T-helper 22 cell (primary cell): ENCODE measurements around the gene AMBP.

ENCODE experiments used
- DNase-seq: peaks from one replicate; pipeline ENCODE4 v3.0.0-alpha.2; 2020; ENCODE audit warnings: low read depth

AMBP gene

DNA sequence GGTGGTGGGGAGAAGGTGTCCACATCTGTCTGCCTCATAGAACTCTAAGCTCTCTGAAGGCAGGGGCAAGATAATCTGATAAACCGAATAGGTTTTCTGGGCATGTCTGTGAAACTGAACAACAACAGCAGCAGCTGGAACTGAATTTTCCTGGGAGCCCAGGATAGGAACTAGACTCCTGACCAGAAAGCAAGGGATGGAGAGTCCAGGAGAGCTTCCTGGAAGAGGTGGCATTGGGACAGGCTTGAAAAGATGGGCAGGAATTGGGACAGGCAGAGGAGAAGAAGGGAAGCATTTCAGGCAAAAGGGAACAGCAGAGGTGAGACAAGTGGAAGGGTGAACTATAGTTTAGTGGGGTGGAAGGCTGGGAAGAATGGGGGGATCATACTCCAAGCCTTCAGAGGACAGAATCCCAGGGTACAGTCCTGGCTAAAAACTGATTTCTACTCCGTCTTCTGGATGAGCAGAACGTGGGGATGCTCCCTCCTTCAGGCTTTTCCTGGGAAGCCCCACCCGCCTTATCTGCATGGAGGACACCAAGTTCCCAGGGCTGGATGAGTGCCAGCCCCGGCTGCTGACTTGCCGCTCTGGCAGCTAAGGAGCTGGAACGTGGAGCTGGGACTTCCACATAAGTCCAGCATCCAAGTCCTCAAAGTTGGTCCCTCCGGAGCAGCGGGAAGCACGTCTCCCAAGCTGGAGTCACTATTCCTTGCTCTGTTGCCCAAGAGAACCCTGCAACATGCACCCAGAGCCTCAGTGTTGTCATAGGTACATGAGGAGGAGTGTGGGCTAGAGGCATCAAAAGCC lies 34.9 kb upstream of the AMBP start:
- no peak for DNase-seq

DNA sequence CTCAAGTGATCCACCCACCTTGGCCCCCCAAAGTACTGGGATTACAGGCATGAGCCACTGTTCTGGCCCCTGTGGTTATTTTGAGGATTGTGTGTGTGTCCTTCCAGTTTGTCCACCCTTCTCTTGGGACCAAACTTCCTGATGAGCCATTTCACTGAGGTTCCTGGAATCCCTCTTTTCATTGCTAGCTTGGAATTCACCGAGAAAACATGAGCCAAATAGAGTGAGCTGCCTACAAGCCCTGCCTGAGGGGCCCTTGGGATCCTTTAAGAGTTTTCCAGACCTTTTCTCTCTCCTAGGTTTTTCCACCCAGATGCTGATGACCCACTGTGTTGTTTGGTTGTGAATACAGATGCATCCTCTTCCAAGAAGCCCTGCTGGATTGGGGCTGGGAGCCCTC lies 34.2 kb upstream of the AMBP start:
- DNase-seq: no peak

DNA sequence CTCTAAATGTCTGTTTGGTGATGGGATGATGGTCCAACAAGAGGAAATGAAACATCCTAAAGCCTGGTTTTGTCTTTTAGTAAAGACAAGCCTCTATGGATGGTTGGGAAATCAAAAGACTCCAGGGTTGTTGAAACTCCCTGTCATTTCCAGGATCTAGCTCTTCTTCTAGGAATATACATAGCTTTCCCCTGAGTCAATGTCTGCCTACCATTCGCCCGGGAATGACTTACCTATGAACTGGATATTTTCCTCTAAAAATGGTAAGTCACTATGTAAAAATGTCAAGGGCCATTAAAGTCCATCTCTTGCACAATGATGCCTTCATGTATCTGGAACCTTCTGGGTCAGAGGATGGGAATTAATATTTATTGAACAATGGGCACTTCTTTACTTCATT lies 32.1 kb upstream of the AMBP start:
- no peak for DNase-seq

DNA sequence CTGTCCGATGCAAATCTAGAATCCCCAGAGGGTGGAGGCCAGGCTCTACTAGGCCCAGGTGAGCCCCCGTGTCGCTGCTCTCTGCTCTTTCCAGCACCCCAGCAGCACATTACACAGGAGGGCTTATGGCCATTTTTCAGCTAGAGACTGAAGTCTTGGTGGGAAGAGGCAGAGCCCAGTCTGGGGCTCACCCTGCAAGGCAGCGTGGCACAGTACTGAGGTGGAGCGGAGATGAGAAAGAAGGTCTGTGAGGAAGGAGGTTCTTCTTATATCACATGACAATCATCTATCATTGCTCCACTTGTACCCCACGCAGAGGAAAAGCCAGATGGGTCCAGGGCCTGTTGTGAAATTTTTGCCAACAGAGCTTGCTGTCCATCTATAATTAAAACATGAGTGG lies 31.0 kb upstream of the AMBP start:
- DNase-seq: no peak

DNA sequence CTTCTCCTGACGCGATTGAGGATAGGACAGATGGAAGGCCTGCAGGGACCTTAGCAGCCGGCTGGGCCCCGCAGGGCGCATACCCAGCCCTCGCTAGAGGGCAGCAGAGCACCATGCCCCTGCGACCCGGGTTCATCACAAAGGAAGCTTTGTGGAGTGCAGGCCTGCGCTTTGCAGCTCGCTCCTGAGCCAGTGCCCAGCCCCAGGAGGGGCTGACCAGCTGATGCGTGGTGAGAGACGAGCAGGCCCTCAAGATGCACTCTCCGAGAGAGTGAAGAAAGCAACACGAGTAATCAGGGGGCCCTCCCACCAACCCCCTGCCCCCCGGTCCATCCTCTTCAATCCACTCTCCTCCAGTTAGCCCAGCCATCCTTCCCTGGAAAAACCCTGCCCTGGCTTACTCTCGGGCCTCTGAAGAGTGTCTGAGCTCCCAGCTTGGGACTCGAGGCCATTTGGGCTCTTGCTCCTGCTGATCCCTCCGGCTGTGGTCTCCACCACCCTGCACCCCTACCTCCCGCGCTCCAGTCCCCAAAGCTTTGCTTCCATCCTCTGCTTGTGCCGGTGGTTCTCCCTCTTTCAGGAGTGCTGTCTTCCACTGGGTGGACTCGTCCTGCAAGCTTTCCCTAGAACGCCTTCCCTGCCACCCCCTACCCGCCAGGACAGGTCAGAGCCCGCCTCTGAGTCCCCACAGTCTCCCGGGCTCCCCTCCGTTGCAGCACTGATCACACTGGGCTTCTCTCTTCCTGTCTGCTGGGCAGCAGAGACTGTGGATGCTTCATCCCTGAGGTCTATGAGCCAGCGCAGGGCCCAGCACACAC lies 30.1 kb upstream of the AMBP start:
- no peak for DNase-seq

- DNase-seq: no peak
Observed at GRCh38 chr9:114107286-114108001, 29.3 kb upstream of the AMBP start.

DNA sequence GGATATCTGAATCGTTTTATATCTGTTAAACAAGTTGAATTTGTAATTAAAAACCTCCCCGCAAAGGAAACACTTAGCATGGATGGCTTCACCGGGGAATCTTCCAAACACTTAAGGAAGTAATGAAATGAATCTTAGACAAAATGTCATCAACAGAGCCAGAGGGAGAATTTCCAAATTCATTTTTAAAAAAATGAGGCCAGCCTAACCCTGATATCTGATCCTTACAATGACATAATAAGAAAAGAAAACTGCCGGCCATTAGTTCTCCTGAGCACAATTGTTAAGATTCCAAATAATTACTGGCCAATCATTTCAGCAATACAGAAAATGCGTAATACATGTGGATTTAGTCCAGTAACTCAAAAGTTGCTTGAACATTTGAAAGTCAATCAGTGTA lies 27.1 kb upstream of the AMBP start:
- DNase-seq: no peak

DNA sequence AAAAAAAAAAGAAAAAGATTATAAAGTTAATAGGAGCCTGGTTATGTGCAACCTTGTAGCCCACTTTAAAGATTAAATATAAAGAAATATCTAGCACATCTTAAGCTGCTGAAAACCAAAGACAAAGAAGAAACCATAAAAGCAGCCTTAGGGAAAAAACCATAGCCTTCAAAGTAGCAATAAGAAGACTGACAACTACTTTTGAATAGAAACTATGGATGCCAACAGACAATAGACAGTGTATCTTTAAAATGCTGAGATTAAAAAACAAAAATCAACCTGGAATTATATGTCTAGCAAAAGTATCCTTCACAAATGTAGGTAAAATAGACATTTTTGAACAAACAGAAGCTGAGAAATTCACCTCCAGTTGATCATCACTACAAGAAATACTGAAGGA lies 24.4 kb upstream of the AMBP start:
- no peak for DNase-seq

GRCh38 chr9:114100536-114100935 lies 22.4 kb upstream of the AMBP start:
- no peak for DNase-seq

DNA sequence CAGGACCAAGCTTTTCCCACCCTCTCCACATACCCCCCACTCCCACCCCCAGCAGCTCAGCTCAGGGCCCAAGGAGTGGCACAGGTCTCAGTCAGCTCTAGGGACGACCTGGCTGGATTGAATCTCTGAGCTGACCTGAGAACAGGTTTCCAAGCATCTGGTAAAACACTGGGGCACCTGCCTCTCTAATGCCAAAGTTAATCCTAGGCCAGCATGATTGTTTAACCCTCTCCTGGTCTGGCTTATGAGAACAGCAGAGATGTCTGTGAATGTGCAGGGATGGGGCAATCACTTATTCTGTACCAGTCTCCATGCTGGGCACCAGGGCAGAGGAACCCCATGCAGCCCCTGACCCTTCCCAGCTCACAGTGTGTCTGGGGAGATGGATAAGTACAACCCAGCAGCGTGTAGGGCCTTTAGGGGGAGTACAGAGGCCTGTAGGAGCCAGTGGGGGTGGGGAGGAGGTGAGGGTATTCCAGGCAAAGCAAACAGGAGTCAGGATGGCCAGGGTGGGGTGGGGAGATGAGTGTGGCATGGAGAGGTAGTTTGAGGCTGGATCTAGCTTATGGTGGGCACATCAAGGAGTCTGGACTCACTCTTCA lies 21.7 kb upstream of the AMBP start:
- DNase-seq: no peak

DNA sequence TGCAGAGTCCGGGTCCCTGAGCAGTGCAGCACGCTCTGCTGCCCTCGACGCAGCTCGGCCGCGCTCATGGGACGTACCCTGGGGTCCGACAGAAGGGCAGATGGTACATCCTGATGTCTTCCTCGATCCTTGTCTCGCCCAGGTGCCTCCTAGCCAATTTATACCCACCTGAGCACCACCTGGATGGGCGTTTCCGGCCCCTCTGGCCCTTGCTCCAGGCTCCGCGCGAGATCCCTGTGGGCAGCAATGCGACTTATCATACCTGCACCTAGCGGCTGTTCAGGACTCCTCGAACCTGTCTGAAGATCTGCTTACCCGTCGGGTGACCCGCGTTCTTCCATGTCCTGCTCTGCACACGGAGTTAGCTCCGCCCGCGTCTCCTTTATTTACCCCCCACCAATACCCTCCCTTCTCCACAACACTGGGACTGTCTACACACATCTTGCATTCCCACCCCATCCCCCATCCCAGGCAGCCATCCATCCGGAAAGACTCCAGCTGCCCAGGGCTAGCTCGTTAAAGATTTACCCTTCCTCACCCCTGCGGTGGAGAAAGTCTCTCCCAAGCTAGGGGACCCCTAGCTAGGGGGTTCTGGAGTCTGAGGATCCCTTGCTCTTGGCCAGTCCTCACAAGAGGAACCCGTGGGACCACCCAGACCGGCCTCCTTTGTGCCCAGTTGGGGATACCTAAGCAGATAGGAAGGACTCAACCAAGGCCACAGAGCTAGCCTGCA lies 21.0 kb upstream of the AMBP start, which contains the start of gene KIF12:
Gene KIF12 (minus strand): TSS at position 357 of the 733 bp plus-strand sequence. CDS start 16 bp downstream, at position 341.
- no peak for DNase-seq

DNA sequence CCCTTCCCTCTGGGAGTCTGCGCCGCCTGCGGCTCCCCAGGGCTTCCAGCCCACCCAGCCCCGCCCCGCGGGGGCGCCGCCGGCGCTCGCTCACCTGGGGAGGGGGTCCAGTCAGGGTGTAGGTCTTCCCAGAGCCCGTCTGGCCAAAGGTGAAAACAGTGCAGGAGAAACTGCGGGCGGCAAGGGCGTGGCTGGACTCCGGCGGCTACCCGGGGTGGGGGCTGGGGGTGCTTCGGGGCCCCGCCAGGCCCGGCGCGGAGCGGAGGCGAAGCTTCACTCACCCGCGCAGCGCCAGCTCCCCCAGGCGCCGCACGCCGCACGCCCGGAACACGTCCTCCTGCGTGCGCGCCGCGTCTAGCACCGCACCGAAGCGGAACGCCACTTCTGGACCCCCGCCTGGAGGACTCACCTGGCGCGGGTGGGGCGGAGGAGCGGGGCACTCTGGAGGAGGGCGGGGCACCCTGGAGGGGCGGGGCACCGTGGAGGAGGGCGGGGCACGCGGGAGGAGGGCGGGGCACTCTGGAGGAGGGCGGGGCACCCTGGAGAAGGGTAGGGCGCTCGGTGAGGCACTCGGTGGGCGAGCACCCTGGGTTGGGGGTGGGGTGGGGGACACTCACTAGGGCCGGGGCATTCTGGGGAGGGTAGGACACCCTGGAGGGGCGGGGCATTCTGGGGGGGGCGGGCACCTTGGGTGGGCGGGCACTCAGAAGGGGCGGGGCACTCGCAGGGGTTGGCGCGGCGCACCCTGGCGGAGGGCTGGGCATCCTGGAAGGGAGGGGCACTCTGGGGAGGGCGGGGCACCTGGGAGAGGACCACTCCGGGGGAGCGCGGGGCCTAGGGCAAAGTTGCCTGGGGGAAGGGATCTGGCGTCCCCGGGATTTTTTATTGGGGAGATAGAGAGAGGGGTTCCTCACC lies 20.2 kb upstream of the AMBP start:
- DNase-seq: no peak

DNA sequence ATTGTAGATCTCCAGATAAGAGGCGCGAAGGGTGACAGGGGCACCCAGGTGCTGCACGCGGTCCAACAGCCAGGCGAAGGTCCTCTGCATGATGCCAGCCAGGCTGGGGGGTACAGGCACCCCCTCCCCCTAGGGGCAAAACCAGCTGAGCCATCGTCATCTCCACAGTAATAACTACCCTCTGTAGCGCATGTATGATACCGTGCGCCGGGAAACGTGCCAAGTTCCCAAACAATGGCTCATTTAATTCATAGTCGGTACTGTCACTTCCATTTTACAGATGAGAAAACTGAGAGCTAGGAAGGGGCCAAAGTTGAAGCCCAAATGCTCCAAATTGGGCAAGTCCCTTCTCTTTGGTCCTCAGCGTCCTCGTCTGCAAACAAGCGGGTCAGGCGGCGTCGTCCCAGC lies 19.5 kb upstream of the AMBP start:
- DNase-seq: no peak

DNA sequence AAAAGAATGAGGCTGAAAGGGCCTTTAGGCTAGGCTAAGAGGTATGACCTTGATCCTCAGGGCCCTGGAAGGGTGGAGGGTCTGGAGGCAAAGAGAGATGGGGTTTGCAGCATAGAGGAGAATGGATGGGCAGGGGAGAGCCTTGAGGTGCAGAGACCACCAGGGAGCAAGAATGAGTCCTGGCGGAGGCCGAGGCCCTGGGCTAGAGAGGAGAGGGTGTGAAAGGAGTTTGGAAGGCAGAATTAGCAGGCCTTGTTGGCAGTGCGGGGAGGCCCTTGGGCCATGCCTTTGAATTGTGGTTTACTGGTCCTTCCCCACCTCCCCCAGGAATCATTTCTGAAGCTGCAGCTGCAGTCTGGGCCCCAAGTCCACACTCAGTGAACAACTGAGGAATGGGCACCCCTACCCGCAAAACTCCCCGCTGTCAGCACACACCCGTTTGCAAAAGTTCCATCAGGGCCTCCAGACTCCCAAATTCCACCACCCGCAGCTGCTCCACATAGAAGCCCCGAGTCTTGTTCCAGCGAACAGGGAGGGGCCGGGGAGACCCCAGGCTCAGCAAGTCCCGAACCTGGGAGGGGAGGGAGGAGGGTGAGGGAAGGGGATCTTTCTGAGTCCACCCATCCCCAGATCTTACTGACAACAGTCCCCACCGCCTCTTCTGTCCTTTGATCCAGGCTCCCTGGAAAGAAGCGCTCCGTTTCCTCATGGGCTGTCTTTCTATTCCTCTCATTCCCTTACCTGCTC lies 18.9 kb upstream of the AMBP start:
- no peak for DNase-seq

- no peak for DNase-seq
Observed at GRCh38 chr9:114096041-114096511, 18.0 kb upstream of the AMBP start.

DNA sequence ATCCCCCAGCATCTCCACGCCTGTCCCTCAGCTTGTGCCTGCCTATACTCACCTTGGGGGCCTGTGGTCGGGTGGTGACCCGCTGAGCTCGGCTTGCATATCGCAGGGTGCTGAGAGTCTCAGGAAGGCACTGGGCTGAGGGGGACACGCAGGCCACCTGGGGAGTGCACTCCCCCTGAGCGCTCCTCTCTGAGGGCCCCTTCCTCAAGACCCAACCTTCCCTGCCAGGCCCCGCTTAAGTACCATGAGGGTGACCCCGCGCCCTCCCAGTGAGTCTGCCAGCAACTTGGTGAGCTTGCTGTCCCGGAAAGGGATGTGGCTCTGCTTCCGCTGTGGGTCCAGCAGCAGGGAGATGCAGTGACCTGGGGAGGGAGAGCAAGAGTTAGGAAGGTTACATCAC lies 16.9 kb upstream of the AMBP start:
- no peak for DNase-seq

DNA sequence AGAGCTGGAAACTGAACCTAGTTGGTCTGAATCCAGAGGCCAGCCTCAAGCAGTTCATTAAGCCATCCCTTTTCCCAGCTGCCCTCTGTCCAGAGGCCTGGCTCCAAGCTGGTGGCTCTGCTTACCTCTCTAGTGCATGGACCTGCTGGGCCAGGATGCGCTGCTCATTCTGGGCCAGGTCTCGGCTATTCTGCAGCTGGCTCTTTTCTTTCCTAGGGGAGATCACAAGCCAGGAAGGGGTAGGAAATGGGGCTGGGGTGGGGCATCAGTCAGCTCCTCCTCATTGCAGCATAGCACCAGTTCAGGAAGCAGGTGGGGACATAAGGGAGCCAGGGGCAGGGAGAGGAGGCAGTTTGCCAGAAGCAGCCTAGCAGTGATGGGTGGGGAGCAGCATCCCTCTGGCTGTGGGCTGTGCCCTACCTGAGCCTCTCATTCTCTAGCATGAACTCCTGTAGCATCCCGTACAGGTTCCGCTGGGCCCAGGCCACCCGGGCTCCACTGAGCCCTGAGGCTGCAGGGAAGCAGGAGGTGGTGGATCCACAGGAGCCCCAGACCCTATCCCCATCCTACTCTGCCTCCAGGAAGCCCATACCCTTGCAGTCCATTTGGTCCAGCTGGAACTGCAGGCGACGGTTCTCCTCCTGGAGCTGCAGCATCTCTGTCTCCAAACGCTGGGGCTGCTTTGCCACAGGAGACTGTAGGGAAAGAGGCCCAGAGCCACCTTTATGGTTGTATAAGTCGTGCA lies 15.8 kb upstream of the AMBP start:
- DNase-seq: no peak

DNA sequence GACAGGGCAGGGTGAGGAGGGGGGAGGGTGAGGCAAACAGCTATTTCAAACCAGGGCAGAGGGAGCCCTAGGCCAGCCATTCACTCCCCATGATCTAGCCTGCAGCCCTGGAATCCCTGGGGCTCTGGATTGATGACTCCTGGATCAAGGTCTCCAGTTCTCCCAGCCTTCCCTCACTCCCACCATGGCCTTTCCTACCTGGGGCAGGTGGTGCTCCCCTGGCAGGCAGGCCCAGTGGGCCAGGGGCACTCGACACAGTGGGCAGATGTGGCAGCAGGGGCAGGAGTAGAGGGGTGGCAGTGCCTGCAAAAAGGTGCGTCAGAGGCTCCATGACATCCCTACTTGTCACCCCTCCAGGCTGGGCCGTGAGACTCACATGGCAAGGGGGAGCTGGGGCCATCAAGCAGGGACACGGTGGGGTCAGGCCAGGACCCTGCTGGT lies 15.0 kb upstream of the AMBP start:
- DNase-seq: no peak

GRCh38 chr9:114092336-114092735 lies 14.2 kb upstream of the AMBP start:
- no peak for DNase-seq
